ENCODE data around the gene COL18A1. TPM values are rescaled to one million over a fixed set of nuclear protein-coding genes. Genes with fewer than 3 reads are reported as not detected.
A peak's percentile ranks its signal among the peaks of the same experiment; 100 is the strongest.

Gene COL18A1
- total and polyA plus RNA-seq, 4 donors, result 44.9 to 308 (median 232) TPM

DNA sequence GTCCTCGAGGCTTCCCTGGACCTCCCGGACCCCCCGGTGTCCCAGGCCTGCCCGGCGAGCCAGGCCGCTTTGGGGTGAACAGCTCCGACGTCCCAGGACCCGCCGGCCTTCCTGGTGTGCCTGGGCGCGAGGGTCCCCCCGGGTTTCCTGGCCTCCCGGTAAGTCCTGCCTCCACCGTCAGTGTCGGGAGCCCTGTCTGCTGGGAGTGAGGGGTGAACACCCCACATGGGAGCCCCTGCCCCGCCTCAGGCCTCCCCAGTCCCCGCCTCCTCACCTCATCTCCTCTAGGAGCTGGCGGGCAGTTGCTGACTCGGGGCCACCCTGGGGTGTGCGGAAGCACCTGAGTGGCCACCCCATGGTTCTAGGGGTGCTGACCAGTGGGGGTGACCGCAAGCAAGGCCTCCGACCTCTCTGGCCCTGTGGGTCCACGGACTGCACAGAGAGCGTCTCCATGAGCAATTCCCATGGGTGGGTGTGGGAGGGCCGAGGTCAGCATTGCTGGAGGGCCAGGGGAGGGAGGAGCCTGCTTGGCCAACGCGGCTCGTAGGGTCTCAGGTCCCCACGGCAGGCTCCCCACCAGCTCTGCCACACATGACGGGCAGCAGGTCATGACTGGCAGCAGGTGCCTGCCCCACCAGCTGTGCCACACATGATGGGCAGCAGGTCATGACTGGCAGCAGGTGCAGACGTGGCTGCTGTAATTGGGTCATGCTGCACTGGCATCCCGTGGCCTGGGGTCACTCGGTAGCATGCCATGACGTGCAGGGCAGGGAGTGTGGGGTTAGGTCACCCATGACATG is 75.9 kb downstream of the COL18A1 start:
- no peak overlapping the region for H3K27ac ChIP-seq (ENCODE audit: low read depth in 1 of 2, low read length in 2 of 2)
- DNase-seq (ENCODE audit: low spot score), result no peak
- H3K36me3 ChIP-seq (ENCODE audit: control insufficient read depth in 4 of 4, insufficient read depth in 3 of 4, low read depth in 1 of 4, low read length in 3 of 4), result peaks cover 23 to 74% (median 32%) of the 10 kb centered on the region in 4 donors
- no peak for TF ChIP-seq SP1 (IDR thresholded peaks at IDR 0.05)
- TF ChIP-seq HNF4A (conservative IDR thresholded peaks at IDR 0.05), result no peak
- H3K4me1 ChIP-seq (ENCODE audit: control insufficient read depth in 4 of 4, insufficient read depth in 4 of 4, low read length in 3 of 4), result peaks cover 0 to 5% (median 3%) of the 10 kb centered on the region in 4 donors
- no peaks in the 10 kb centered on the region for H3K9me3 ChIP-seq (ENCODE audit: control insufficient read depth in 4 of 4, low read length in 3 of 4)
- H3K4me3 ChIP-seq (ENCODE audit: low read depth in 1 of 3, low read length in 3 of 3), result no peak overlapping the region
- no peak overlapping the region for H3K9ac ChIP-seq (ENCODE audit: low read depth in 1 of 2, low read length in 2 of 2)
- no peaks in the 10 kb centered on the region for H3K27me3 ChIP-seq (ENCODE audit: control insufficient read depth in 4 of 4, insufficient read depth in 4 of 4, low read length in 3 of 4)
- 89% methylated on average over 35 of the region's 35 CpGs for WGBS

DNA sequence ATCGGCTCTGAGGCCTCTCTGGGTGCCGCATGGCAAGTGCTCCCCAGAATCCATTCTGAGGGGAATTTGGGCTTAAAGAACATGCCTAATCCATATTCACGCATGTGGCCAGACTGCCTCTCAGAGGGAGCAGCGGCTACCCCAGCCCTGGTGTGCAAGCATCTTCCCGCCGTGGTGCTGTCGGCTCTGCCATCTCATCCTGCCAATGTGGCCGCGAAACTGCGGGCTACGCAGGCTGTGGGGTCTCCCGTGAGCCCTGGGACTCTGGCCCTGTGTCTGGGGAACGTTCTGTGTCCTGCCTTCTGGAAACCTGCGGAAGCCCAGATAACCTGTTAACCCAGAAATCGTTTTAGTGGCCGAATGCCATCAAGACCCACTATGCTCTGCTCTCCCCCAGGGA is 76.6 kb downstream of the COL18A1 start:
- TF ChIP-seq NR2F2 (IDR thresholded peaks at IDR 0.05), result no peak
- no peak for TF ChIP-seq HNF4A (conservative IDR thresholded peaks at IDR 0.05)
- 89% methylated on average over 16 of the region's 16 CpGs for WGBS
- Histone ChIP-seq H3K27ac (ENCODE audit: low read depth in 1 of 2, low read length in 2 of 2) (no peak overlapping the region), H3K9me3 (ENCODE audit: control insufficient read depth in 4 of 4, low read length in 3 of 4) (no peaks in the 10 kb centered on the region), H3K27me3 (ENCODE audit: control insufficient read depth in 4 of 4, insufficient read depth in 4 of 4, low read length in 3 of 4) (no peaks in the 10 kb centered on the region), H3K4me1 (ENCODE audit: control insufficient read depth in 4 of 4, insufficient read depth in 4 of 4, low read length in 3 of 4) (peaks cover 0 to 5% (median 3%) of the 10 kb centered on the region in 4 donors), H3K36me3 (ENCODE audit: control insufficient read depth in 4 of 4, insufficient read depth in 3 of 4, low read depth in 1 of 4, low read length in 3 of 4) (peaks cover 19 to 73% (median 30%) of the 10 kb centered on the region in 4 donors), H3K9ac (ENCODE audit: low read depth in 1 of 2, low read length in 2 of 2) (no peak overlapping the region), H3K4me3 (ENCODE audit: low read depth in 1 of 3, low read length in 3 of 3) (no peak overlapping the region)
- no peak for DNase-seq (ENCODE audit: low spot score)

DNA sequence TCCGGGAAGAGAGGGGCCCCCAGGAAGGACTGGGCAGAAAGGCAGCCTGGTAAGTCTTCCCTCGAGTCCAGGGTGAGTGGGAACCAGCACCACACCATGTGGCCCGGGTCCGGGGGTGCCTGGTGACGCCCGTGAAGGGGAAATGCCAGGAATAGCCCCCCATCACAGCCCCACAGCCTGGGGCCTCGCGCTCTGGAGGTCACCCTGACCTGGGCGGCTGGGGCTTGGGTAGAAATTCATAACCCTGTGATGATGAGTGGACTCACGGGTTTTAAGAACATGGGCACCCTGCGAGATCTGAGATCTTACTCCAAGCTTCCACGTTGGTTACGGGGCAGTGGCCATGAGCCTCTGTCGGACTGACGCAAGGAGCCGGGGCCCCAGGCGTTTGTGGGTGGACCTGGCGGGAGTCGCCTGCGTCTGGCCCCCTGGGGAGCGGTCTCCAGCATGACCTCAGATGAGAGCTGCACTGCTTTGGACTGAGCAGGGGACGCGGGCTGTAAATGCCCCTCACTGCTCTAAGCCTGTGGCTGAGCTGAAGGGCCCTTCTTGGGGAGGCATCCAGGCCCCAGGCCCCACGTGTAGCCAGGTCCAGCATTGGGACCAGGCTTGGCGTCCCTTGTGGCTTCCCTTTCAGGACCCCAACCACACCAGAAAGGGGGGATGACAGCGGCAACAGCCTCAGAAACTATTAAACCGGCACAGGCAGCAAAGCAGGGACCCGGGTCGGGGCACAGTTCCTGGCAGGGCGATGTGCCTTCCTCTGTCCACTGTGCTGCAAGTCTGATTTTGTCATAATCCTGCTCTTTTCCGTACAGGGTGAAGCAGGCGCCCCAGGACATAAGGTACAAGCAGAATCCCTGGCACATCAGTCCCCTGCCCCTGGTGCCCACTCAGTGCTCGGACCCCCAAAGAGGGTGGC is 77.3 kb downstream of the COL18A1 start:
- Histone ChIP-seq H3K4me3 (ENCODE audit: low read depth in 1 of 3, low read length in 3 of 3) (no peak overlapping the region), H3K27ac (ENCODE audit: low read depth in 1 of 2, low read length in 2 of 2) (peak overlapping the region; percentile 55 to 61), H3K9me3 (ENCODE audit: control insufficient read depth in 4 of 4, low read length in 3 of 4) (no peaks in the 10 kb centered on the region), H3K9ac (ENCODE audit: low read depth in 1 of 2, low read length in 2 of 2) (peak overlapping the region in 1 of 2 donors; percentile 10), H3K36me3 (ENCODE audit: control insufficient read depth in 4 of 4, insufficient read depth in 3 of 4, low read depth in 1 of 4, low read length in 3 of 4) (peaks cover 15 to 77% (median 34%) of the 10 kb centered on the region in 4 donors), H3K4me1 (ENCODE audit: control insufficient read depth in 4 of 4, insufficient read depth in 4 of 4, low read length in 3 of 4) (peaks cover 0 to 5% (median 3%) of the 10 kb centered on the region in 4 donors), H3K27me3 (ENCODE audit: control insufficient read depth in 4 of 4, insufficient read depth in 4 of 4, low read length in 3 of 4) (no peaks in the 10 kb centered on the region)
- TF ChIP-seq SP1 (IDR thresholded peaks at IDR 0.05) (no peak), FOXA1 (IDR thresholded peaks at IDR 0.05) (no peak), ZBTB33 (IDR thresholded peaks at IDR 0.05) (no peak)
- WGBS, result 93% methylated on average over 33 of the region's 33 CpGs
- DNase-seq (ENCODE audit: low spot score), result no peak

Measured in liver (tissue), 9 donors.